Left ventricle myocardium inferior (tissue), 1 donor: ENCODE results near the gene SAMD3. TPM values are rescaled to one million over a fixed set of nuclear protein-coding genes. Genes with fewer than 3 reads are reported as not detected.

ENCODE experiments used
- DNase-seq: peaks from one replicate; pipeline ENCODE4 v3.0.0-alpha.2; 2020
- H3K27ac ChIP-seq: fragments of 200-600 bp; replicated peaks from 2 replicates; pipeline ENCODE4 v1.8.0; 2021
- H3K27me3 ChIP-seq: fragments of 200-600 bp; 2 replicates; pipeline ENCODE4 v1.8.0; 2021; ENCODE audit warnings: low read depth
- H3K36me3 ChIP-seq: fragments of 200-600 bp; 2 replicates; pipeline ENCODE4 v1.8.0; 2021
- H3K4me1 ChIP-seq: fragments of 200-600 bp; 2 replicates; pipeline ENCODE4 v1.8.0; 2021
- H3K4me3 ChIP-seq: fragments of 200-600 bp; 2 replicates; pipeline ENCODE4 v1.8.0; 2021; ENCODE audit warnings: mild to moderate bottlenecking, moderate library complexity
- H3K9me3 ChIP-seq: fragments of 200-600 bp; replicated peaks from 2 replicates; pipeline ENCODE4 v1.8.0; 2021
- intact Hi-C: fragments of 100-400 bp; cut with micrococcal nuclease; formaldehyde crosslinking; loops from one replicate; pipeline ENCODE4 v1.11.0; 2022
- total RNA-seq: library from RNA; stranded (reverse); fragmentation: NEBNext Ultra II Directional; extraction: Animal tissue kit (Norgen Biotek cat#: 25700); gene quantifications from one replicate; pipeline ENCODE4 v1.2.1, GENCODE V29; 2021
- TF ChIP-seq, protein P1 (sequence below): fragments of 200-600 bp; IDR thresholded peaks from 2 replicates; pipeline ENCODE4 v1.8.0; 2021; ENCODE audit warnings: antibody characterized with exemption, mild to moderate bottlenecking, borderline replicate concordance
- donor health status: DM: no; HTN: yes; CAD: no; lungs with severe emphysema.

Gene SAMD3
- total RNA-seq, 1 donor from 2014 or later: not detected

DNA sequence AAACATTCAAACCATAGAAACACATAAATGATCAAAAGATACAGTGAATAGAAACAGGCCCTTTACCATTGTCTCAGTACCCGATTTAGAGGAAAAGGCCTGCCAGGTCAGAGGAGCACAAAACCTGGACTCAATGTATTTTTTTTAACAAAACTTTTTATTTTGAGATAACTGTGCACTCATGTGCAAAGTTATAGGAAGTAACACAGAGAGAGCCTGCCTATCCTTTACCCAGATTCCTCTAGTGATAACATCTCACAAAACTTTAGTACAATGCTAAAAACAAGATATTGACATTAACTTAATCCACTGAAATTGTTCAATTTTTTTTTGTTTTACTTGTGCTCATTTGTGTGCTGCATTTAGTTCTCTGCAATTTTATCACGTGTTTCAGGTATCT, 36.8 kb upstream of the SAMD3 start:
- no peaks in the 10 kb centered on the region for H3K36me3 ChIP-seq
- no peaks in the 10 kb centered on the region for H3K9me3 ChIP-seq
- no peak overlapping the region for H3K27ac ChIP-seq
- DNase-seq: no peak
- H3K27me3 ChIP-seq: no peaks in the 10 kb centered on the region
- TF ChIP-seq, protein P1, sequence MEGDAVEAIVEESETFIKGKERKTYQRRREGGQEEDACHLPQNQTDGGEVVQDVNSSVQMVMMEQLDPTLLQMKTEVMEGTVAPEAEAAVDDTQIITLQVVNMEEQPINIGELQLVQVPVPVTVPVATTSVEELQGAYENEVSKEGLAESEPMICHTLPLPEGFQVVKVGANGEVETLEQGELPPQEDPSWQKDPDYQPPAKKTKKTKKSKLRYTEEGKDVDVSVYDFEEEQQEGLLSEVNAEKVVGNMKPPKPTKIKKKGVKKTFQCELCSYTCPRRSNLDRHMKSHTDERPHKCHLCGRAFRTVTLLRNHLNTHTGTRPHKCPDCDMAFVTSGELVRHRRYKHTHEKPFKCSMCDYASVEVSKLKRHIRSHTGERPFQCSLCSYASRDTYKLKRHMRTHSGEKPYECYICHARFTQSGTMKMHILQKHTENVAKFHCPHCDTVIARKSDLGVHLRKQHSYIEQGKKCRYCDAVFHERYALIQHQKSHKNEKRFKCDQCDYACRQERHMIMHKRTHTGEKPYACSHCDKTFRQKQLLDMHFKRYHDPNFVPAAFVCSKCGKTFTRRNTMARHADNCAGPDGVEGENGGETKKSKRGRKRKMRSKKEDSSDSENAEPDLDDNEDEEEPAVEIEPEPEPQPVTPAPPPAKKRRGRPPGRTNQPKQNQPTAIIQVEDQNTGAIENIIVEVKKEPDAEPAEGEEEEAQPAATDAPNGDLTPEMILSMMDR: no peak
- intact Hi-C loops: no loop called here
- H3K4me1 ChIP-seq: no peaks in the 10 kb centered on the region
- no peak overlapping the region for H3K4me3 ChIP-seq

GRCh38 chr6:130259140-130259539, 36.4 kb upstream of the SAMD3 start:
- H3K36me3 ChIP-seq: no peaks in the 10 kb centered on the region
- H3K4me3 ChIP-seq: no peak overlapping the region
- no peaks in the 10 kb centered on the region for H3K4me1 ChIP-seq
- no peak for DNase-seq
- intact Hi-C loops: no loop called here
- TF ChIP-seq, protein P1: no peak
- no peaks in the 10 kb centered on the region for H3K27me3 ChIP-seq
- no peak overlapping the region for H3K27ac ChIP-seq
- no peaks in the 10 kb centered on the region for H3K9me3 ChIP-seq

DNA sequence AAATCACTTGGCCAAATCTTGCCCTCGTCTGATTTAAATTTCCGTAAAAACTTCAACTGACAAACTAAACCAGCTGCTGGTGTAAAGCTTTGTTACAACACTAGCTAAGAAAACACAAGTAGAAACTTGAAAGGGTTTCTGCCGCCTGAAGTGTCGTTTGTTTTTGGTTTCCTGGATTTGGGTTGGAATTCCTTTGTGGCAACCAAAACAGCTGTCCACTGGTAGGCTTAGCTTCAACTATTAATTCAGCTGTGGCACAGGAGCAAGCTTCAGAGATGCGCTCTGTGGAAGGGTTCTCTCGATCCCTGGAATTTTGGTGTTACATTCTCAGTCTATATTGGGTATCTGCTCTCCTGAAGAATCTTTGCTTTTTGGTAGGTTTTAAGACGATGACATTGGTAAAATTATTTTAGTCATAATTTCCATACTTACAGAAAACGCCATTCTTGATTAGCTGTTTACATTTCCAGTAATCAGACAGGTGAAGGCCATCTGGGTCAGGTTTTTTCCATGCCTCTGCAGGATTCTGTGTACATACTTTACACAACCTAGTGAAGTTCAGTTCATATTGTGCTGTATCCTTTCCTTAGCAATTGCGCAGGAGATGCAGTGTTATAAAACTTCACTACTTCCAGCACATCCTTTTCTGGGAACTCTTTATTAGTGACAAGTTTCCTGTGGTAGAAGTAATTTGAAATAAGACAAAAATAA, 29.9 kb upstream of the SAMD3 start:
- Histone ChIP-seq H3K36me3 (no peaks in the 10 kb centered on the region), H3K27ac (no peak overlapping the region), H3K9me3 (no peaks in the 10 kb centered on the region), H3K27me3 (no peaks in the 10 kb centered on the region), H3K4me3 (no peak overlapping the region), H3K4me1 (no peaks in the 10 kb centered on the region)
- DNase-seq: no peak
- TF ChIP-seq, protein P1: no peak
- intact Hi-C loops: no loop called here

DNA sequence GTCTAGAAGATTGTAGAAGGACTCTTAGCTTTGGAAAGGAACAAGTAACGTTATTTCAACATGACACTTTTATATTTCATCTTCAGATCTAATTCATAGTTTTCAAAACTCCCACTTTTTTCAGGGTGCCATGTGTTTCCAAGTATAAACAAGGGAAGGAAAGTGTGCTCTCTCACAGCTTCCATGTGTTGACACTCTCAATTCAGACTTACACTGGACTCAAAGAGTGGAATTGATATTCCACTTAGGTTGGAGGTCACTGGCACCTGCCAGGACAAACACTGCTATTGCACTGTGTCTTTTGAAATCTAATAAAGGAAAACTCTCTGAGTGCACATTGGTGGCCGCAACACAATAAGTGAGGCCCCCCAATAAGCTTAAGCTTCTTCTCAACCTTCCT, 22.5 kb upstream of the SAMD3 start:
- Histone ChIP-seq H3K4me1 (no peaks in the 10 kb centered on the region), H3K9me3 (no peaks in the 10 kb centered on the region), H3K4me3 (no peak overlapping the region), H3K27ac (no peak overlapping the region), H3K27me3 (no peaks in the 10 kb centered on the region), H3K36me3 (no peaks in the 10 kb centered on the region)
- DNase-seq: no peak
- intact Hi-C loops: no loop called here
- TF ChIP-seq, protein P1: no peak

GRCh38 chr6:130244728-130245127, 22.0 kb upstream of the SAMD3 start:
- intact Hi-C loops: no loop called here
- no peak overlapping the region for H3K4me3 ChIP-seq

More at GRCh38 chr6:130244728-130245127, 22.0 kb upstream of the SAMD3 start:
- H3K4me1 ChIP-seq: no peaks in the 10 kb centered on the region
- H3K36me3 ChIP-seq: no peaks in the 10 kb centered on the region
- no peaks in the 10 kb centered on the region for H3K9me3 ChIP-seq
- no peaks in the 10 kb centered on the region for H3K27me3 ChIP-seq
- TF ChIP-seq, protein P1: no peak
- DNase-seq: no peak
- H3K27ac ChIP-seq: no peak overlapping the region
